HG03520 (cell line): ENCODE measurements around the gene NFKBIZ.
A peak's percentile ranks its signal among the peaks of the same experiment; 100 is the strongest.
"Not testable (repeated sequence)": the region's sequence is repeated elsewhere in the genome, so short reads cannot be mapped to it uniquely, and the experiment has no call there.

Experiments
- ATAC-seq: cut with Tn5 transposase; IDR thresholded peaks from one replicate; pipeline ENCODE4 v1.9.1; 2021; ENCODE audit warnings: mild to moderate bottlenecking, moderate library complexity; ENCODE audit not compliant: unreplicated experiment

The NFKBIZ gene

DNA sequence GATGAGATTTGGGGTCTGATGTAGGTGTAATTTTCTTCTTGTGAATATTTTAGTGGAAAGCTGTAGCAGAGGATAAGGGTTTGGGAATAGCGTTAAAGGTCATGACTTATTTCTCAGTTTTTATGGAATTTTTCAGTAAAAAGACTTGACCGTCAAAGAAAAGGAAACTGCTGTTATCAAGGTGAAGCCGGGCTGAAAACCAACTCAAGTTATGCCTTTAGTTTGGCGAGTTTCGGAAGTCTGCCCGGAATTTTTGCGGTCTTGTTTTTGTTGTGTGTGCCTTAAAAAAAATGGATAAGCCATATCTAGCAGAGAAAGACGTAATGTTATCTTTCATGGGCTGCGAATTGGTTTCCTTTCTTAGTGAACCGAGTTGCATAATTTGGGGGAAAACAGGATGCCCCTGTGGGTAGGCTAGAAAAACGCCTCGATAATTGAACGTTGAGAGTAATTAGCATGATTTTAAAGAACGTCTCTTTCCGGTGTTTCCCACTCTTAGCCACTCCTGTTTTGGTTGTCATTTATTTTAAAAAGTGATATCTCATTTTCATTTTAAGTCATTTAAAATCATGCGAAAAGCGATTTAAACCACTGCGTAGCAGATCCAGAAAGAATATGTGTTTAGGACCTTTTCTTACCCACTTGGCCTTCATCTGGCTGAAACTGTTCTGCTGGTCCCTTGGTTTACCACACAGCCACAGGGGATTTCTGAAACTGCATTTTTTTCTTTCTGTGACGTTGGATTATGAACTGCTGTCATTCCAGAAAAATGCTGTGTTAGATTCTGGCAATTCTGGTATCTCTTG, 1.1 kb downstream of the NFKBIZ start:
- ATAC-seq: no peak

DNA sequence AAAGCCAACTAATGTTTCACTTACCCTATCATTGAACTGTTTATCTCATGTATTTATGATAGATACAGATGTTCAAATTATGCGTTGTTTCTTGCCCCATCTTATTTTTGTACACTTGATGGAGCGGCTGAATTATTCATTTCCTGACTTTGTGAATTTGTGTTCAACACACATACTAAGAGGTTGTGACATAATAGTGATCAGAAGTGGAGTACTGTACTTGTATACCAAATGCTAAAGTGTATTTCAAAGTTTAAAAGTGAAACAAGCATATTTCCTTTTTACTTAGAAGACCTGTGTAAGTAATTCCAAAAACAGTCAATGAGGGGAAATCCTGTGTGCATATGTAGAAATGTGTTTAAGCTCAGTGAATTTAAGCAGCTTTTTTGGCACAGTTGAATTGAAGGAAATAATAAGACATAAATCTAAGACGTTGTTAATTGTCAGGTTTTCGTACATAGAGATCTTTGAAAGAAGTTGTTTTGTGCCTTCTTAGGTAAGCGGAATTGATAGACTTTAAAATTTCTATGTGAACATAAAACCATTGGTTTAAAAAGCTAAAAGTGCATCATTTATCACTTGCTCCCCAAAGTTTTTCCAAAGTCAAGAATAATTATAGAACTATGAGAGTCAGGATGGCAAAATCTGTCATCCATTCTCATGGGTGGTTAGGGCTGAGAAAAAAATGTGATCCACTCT, 1.9 kb downstream of the NFKBIZ start:
- no peak for ATAC-seq

DNA sequence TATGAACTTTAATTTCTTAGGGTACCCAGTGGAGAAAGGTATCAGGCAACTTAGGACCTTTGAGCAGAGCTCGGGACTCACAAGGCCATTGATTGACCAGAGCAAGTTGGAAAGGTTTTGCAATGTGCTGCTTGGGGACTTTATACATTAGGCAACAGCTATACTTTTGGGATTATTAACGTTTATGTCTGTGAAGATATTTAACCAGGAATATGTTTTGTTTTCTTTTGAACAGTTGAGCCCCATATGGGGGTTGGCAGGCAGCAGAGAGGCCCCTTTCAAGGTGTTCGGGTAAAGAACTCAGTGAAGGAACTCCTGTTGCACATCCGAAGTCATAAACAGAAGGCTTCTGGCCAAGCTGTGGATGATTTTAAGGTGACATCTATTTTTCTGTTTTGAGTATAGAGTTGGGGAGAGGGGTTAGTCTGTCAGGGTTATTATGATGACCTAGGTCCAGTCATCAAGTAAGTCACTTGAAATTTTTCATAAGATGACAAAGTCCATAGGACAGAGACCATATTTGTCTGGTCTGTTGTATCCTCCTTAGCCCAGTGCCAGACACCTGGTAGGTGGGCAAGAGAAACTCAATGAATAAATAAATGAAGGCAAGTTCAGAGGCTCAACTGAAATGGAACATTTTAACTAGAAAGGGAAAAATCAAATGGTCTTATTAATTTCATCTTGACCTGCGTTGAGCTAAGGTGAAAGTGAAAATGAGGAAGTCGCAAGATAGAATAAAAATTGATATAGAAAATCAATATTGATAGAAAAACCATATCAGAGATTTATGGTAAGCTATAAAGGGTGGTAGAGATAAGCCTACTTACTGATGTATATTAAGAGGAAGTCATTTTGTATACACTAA, 2.8 kb downstream of the NFKBIZ start:
- no peak for ATAC-seq

DNA sequence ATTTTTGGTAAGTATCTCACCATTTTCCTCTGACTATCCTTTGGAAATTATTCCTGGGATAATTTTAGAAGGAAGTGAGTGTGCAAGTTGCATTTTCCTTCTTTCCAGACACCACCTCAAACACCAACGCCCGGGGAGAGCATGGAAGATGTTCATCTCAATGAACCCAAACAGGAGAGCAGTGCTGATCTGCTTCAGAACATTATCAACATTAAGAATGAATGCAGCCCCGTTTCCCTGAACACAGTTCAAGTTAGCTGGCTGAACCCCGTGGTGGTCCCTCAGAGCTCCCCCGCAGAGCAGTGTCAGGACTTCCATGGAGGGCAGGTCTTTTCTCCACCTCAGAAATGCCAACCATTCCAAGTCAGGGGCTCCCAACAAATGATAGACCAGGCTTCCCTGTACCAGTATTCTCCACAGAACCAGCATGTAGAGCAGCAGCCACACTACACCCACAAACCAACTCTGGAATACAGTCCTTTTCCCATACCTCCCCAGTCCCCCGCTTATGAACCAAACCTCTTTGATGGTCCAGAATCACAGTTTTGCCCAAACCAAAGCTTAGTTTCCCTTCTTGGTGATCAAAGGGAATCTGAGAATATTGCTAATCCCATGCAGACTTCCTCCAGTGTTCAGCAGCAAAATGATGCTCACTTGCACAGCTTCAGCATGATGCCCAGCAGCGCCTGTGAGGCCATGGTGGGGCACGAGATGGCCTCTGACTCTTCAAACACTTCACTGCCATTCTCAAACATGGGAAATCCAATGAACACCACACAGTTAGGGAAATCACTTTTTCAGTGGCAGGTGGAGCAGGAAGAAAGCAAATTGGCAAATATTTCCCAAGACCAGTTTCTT, 3.9 kb downstream of the NFKBIZ start:
- no peak for ATAC-seq

DNA sequence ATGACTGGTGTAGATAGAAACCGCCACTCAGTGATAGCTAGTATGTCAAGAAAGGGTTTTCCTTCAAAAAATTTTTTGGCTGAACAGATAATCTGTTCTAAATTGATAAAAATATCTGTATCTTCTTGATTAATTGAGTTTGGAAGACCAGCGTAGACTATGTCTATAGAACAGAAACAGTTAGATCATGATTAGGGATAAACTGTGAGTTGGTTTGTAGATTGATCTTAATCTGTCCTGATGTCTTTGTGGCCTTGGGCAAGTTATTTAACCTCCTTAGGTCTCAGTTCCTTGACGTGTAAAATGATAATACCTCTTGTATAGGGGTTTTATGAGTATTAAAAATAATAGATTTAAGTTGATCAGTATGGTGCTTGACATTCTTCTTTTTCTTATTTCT, 4.7 kb downstream of the NFKBIZ start:
- no peak for ATAC-seq

DNA sequence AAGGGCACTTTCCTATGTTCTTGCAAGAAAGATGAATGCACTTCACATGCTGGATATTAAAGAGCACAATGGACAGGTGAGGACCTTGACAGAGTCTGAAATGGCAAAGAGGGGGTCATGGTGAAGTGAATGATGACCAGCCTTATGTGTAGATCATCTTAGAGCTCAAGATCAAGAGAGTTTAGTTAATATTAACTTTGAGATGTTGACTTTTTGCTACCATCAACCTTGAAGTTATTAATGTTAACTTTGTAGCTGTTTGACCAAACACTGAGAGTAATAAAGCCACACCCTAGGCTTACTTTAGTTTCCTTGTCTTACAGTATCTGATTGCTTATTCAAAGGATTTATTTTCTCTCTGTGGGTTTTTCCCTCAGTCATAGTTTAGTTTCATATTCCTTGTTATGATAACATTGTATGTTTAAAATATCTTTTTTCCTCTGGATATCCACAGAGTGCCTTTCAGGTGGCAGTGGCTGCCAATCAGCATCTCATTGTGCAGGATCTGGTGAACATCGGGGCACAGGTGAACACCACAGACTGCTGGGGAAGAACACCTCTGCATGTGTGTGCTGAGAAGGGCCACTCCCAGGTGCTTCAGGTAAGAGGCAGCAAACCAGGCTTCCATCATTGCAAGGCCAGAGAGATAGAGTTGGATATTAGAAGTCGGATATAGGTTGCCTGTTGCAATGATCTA, 5.4 kb downstream of the NFKBIZ start:
- ATAC-seq: no peak

DNA sequence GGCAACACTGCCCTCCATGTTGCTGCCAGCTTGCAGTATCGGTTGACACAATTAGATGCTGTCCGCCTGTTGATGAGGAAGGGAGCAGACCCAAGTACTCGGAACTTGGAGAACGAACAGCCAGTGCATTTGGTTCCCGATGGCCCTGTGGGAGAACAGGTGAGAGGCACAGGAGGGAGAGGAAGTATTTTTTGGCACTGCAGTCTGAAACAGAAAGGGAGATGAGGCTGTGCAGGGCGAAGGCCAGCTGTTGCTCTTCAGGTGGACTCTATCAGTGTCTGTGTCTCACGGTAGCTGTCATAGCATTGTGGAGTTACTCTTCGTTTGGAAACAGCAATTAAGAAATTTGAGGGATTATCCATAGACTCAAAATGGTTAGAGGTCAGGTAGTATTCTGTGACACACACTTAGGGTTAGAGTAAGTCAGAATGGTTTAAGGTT, 8.0 kb downstream of the NFKBIZ start:
- no peak for ATAC-seq

DNA sequence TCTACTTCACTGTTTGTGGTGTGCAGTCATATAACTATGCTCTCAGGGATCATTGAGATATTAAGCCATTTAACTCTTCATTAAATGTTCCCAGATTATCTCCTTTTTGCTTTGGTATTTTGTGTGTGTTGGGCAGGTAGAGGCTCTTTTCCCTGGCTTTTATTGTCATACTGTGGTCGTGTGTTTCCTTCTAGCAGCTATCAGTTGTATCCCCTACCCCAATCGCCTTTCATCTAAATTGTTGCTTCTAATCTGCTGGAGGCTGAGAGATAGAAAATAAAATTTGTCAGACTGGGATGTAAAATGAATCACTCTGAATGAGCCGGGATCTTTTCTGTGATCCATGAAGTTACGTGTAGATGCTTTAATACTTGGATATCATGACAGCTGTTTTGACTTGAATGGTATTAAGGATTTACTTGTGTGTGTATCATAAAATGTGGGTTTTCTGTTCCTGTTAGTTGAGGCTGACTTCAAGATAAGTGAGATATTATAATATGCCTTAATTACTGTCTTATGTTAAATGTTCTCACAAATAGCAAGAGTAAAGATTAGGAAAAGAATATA, 9.2 kb downstream of the NFKBIZ start:
- ATAC-seq: no peak

DNA sequence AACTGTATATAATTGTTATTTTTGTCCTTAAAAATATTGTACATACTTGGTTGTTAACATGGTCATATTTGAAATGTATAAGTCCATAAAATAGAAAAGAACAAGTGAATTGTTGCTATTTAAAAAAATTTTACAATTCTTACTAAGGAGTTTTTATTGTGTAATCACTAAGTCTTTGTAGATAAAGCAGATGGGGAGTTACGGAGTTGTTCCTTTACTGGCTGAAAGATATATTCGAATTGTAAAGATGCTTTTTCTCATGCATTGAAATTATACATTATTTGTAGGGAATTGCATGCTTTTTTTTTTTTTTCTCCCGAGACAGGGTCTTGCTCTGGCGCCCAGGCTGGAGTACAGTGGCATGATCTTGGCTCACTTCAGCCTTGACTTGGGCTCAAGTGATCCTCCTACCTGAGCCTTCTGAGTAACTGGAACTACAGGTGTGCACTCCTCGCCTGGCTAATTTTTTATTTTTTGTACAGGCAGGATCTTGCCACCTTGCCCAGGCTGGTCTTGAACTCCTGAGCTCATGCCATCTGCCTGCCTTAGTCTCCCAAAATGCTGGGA, 10.7 kb downstream of the NFKBIZ start:
- ATAC-seq: no peak

DNA sequence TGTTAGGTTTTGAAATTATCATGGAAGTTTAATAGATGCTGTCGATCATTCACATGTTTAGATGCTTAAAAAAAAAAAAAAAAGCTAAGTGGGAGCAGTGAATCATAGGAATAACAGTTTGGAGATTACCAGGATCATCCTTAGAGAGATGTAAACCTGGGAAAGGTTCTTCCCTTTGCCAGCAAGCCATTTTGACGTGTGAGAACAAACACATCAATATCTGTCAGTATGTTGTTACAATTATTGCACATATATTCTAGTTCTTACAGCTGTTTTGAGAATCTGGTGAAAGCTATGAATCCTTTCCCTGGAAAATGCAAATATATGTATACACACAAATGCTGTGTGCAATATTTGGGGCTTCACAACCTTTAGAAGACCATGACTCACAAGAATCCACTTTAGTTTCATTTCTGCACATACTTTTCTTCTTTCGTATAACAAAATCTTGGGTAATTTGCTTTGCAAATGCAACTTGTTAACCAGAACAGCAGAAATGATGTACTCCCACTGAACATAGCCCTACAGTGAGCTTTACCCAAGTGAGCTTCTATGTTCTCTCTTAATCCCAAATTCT, 12.0 kb downstream of the NFKBIZ start:
- ATAC-seq: peak; percentile 47

DNA sequence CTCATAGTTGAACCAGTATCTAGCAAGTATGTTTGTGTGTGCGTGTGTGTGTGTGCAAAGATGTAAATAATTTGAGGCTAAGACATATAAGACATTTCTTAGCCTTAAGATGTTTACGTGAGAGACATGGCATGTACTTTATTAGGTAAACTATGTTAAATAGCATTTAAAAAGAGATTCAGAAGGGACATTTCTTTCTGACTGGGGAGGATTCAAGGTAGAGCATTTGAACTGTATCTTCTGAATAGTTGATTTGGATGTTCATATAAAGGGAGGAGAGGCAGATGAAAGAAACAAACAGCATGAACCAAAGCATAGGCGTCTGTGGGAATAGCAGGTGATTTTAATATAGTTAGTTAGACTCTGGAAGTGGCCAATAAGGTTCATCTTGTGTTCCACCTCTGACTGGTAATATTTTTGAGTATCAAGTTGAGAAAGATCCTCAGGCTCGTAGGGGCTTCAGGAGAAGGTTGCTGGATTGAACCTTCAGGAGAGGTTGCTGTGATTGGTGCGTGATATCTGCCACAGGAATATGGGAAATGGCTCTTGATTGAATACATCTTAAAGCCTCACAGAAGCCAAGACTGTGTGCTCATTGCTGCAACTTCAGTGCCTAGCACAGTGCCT, 12.6 kb downstream of the NFKBIZ start:
- ATAC-seq: no peak

DNA sequence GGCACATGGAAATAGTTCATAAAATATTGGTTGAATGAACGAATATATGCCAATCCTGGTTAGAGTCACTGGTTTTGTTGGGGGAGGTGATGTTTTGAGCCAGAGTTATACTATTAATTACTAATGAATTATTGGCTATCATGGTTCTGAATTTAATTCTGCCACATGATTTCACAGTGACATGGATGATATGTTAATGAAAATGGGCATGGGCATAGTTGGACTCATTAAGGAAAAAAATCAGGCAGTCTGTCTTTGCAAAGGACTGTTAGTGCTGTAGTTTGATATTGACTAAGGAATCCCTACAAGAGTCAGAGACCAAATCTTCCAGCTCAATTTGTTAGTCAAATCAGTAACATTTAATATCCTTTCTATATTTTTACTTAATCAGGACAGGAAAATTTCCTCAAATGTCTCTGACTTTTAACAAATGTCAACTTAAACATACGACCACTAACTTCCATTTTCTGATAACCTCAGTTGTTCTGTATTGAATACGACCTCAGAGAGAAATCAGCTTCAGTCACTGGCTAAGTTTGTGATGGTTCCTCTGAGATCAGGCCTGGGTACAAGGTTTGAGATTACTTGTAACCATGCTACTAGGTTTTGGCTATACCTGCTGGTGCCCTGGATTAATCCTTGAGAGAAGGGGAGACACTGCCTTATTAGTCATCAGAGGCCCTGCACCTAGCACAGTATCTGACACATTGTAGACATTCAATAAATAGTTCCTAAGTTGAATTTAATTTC, 13.3 kb downstream of the NFKBIZ start:
- no peak for ATAC-seq

DNA sequence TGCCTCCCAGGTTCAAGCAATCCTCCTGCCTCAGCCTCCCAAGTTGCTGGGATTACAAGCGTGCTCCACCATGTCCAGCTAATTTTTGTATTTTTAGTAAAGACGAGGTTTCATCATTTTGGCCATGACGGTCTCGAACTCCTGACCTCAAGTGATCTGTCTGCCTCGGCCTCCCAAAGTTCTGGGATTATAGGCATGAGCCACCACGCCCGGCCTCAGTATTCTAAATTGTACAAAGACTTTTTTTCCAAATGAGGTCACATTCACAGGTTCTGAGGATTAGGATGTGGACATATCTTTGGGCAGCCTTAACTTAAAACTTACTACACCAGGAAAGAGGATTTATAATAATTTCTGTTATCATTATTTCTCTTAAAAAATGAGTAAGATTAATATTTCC, 15.6 kb downstream of the NFKBIZ start:
- not testable (repeated sequence) for ATAC-seq

DNA sequence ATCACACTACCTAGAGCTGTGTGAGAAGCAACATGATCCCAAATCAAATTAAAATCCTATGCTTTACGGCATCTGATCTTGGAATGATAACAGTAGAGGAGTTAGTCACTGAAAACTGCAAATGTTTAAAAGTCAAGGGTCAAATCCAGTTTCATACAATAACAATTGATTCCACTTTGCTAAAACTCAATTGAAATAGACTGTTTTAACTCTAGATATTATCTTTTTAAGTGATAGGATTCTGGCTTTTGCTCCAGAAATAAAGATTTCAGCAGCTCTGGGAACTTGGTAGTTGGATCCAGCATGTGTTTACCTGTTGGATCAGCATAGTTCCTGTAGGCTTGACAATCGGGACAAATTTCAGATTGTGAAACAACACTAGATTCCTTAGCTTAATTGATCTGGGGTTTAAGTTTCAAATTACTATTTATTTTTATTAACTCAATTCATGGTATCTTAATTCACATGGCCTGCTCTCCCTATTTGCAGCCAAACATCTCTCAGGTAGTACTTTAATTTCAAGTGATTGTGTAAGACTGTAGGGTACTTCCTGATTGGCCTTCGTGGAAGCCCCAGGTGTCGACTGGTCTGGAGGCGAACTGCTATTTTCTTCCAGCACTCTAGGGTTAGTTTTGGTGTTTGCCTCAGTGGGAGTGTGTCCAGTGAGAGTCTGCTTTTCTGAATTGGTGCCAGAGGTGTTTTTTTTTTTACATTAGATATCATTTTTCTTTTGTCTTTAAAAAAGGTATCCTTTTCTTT, 16.6 kb downstream of the NFKBIZ start:
- ATAC-seq: no peak

DNA sequence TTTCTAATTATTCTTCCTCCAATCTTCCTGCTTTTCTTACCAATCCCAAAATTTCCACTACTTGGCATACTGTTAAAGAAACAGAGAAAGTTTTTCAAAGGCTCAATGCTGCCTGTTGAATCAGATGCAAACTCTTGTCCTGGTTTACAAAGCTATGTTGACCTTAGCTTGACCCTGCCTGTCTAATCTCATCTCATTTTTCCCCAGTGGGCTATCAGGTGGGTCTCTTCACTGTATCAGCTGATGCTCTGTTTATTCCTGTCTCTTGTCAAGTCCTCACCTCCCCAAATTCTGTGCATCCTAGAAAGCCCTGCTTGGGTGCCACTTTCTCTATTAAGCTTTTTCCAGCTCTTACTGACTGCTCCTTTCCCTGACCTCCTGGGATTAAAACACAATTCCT, 18.2 kb downstream of the NFKBIZ start:
- ATAC-seq: no peak

DNA sequence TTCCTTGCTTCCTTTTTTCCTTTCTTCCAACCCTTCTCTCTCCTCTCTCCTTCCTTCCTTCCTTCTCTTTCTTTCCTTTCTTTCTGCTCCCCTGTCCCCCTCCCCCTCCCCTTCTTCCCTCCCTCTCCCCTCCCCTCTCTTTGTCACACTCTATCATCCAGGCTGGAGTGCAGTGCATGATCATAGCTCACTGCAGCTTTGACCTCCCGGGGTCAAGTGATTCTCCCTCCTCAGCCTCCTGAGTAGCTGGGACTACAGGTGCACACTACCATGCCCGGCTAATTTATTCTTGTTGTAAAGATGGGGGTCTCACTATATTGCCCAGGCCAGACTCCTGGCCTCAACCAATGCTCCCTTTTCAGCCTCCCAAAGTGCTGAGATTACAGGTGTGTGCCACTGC, 18.7 kb downstream of the NFKBIZ start:
- ATAC-seq: no peak
